Esophagus mucosa (tissue), 1 donor: ENCODE data around the gene ZEB1. TPM values are rescaled to one million over a fixed set of nuclear protein-coding genes. Genes with fewer than 3 reads are reported as not detected.
A peak's percentile ranks its signal among the peaks of the same experiment; 100 is the strongest.
"Not testable (repeated sequence)": the region's sequence is repeated elsewhere in the genome, so short reads cannot be mapped to it uniquely, and the experiment has no call there.

Experiments used
- ATAC-seq: fragments of 200-7000 bp; cut with Tn5 transposase; one replicate; pipeline ENCODE4 v1.9.1; 2020
- total RNA-seq: library from RNA; stranded (reverse); gene quantifications from one replicate; pipeline ENCODE4 v1.2.4, GENCODE V29; 2023
- donor health status: DM: yes; HTN: yes; CAD: no.

ZEB1 gene
- total RNA-seq, 1 donor from 2014 or later: 5.0 TPM

DNA sequence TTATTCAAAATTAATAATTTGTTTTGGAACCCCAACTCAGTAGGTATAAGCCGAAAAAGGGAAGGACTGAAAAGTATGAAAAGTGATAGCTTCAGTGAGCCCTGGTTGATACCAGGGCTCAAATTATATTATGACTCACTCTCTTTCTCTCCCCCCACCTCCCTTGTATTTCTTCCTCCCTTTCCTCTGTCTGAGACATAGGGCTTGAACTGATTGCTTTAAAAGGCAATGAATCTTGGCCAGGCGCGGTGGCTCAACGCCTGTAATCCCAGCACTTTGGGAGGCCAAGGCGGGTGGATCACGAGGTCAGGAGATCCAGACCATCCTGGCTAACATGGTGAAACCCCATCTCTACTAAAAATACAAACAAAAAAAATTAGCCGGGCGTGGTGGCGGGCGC lies 108.3 kb downstream of the ZEB1 start:
- ATAC-seq: not testable (repeated sequence)

DNA sequence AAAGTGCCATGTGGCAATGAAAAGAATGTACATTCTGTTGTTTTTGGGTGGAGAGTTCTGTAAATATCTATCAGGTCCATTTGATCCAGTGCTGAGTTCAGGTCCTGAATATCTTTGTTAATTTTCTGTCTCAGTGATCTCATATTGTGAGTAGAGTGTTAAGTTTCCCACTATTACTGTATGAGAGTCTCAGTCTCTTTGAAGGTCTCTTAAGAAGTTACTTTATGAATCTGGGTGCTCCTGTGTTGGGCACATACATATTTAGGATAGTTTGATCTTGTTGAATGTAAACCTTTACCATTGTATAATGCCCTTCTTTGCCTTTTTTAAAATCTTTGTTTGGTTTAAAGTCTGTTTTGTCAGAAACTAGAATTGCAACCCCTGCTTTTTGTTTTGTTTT lies 109.5 kb downstream of the ZEB1 start:
- ATAC-seq: not testable (repeated sequence)

DNA sequence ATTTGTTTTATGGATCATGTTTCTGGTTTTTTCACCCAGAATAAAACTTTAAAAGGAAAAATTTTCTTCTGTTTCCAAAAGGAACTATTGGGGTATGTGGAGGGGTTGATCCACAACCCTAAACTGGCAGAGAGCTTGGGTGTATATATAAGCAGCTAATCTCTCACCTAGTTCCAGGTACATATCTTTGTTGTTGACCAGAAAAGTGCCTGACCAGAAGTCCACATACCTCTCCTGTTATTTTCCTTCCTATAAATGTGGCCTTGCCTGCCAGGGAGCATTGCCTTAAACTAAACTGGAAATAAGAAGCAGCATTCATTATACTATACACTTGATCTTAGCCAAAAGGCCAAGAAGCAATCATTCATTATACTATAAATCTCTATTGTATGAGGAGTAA lies 112.0 kb downstream of the ZEB1 start:
- ATAC-seq: no peak

- no peak for ATAC-seq
Observed at GRCh38 chr10:31437959-31438358, 118.9 kb downstream of the ZEB1 start.

- no peak for ATAC-seq
Observed at GRCh38 chr10:31451766-31452165, 132.8 kb downstream of the ZEB1 start.

- no peak for ATAC-seq
Observed at GRCh38 chr10:31456468-31456867, 137.5 kb downstream of the ZEB1 start.

- no peak for ATAC-seq
Observed at GRCh38 chr10:31457858-31458257, 138.8 kb downstream of the ZEB1 start.

DNA sequence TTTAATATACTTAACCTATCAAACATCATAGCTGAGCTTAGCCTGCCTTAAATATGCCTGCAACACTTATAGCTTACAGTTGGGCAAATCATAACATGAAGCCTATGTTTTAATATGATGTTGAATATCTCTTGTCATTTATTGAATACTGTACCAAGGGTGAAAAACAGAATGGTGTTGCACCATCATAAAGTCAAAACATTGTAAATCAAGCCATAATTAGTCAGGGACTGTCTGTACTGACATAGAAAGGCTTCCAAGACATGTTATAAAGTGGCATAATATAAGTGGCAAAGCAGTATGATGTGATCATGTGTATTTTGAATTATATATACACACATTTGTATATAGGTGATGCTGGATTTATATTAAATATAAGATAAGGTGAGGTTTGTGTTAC lies 140.0 kb downstream of the ZEB1 start:
- ATAC-seq: no peak

GRCh38 chr10:31460242-31460641 lies 141.2 kb downstream of the ZEB1 start:
- ATAC-seq: no peak

- ATAC-seq: no peak
Observed at GRCh38 chr10:31464552-31464951, 145.5 kb downstream of the ZEB1 start.

DNA sequence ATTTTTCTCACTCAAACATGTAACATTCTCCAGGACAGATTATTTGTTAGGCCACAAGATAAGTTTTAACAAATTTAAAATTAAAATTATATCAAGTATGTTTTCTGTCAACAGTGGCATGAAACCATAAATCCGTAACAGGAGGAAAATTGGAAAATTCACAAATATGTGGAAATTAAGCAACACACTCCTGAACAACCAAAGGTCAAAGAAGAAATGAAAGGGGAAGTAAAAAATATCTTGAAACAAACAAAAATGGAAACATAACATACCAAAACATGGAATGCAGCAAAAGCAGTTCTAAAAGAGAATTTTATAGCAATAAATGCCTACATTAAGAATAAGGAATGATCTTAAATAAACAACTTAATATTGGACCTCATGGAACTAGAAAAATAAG lies 147.3 kb downstream of the ZEB1 start:
- no peak for ATAC-seq

- ATAC-seq: peak; percentile 81
Observed at GRCh38 chr10:31467791-31468535, 148.9 kb downstream of the ZEB1 start.

GRCh38 chr10:31468536-31468859 lies 149.5 kb downstream of the ZEB1 start:
- ATAC-seq: no peak

DNA sequence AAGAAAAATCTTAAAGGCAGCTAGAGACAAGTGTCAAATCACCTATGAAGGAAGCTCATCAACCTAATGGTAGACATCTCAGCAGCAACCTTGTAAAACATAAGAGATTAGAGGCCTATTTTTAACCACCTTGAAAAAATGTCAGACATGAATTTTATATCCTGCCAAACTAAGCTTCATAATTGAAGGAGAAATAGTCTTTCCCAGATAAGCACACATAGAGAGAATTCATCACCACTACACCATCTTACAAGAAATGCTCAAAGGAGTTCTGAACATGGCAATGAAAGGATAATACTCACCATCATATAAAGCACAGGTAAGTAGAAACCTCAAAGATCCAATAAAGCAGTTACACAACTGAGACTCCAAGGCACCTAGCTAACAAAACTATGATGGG lies 156.5 kb downstream of the ZEB1 start:
- ATAC-seq: no peak

DNA sequence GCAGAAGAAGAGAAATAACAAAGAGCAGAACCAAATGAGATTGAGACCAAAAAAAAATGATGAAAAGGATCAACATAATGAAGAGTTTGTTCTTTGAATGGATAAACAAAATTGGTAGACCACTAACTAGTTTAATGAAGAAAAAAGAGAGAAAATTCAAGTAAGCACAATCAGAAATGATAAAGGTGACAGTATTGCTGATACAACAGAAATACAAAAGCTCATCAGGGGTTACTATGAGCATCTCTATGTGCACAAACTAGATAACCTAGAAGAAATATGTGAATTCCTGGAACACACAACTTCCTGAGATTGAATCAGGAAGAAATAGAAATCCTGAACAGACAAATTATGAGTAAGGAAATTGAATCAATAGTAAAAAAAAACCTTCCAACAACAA lies 157.1 kb downstream of the ZEB1 start:
- no peak for ATAC-seq

DNA sequence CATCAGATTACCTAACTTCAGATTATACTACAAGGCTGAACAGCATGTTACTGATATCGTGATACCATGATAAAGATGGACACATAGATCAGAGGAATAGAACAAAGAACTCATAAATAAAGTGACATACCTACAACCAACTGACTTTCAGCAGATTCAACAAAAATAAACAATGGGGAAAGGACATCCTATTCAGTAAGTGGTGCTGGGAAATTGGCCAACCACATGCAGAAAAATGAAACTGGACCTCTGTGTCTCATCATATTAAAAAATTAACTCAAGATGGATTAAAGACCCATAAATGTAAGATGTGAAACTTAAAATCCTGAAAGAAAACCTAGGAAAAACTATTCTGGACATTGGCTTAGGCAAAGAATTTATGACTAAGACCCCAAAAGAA lies 158.6 kb downstream of the ZEB1 start:
- no peak for ATAC-seq

GRCh38 chr10:31479752-31480151 lies 160.7 kb downstream of the ZEB1 start:
- ATAC-seq: no peak

GRCh38 chr10:31483546-31483945 lies 164.5 kb downstream of the ZEB1 start:
- no peak for ATAC-seq

DNA sequence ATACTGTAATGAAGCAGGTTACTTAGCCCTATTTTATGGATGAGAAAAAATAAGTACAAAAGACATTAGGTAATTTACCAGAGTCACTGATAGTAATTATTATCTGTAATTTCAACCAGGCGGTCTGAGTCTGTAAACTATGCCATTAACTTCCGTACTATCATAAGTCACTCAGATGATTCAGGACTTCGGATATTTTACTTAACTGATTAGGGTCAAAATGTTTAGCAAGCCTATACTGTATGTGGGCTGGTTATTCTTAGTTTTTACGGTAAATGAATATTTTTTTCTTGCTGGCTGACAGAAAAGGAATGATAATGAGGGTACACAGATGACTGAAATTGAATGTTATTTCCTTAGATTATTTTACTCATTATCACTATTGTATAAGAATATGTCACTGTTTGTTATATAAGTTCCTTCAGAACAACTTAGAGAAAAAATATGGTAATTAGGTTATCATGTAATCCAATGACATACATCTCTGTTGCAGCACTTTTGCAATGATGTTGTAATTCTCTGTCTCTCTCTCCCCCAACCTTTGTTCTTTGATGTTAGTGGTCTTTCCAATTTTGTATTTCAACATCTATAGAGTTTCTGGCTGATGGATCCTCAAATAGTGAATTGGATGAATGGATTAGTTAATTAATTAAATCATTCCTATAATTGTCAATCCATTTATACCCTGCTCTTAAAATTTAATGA lies 165.6 kb downstream of the ZEB1 start:
- no peak for ATAC-seq

DNA sequence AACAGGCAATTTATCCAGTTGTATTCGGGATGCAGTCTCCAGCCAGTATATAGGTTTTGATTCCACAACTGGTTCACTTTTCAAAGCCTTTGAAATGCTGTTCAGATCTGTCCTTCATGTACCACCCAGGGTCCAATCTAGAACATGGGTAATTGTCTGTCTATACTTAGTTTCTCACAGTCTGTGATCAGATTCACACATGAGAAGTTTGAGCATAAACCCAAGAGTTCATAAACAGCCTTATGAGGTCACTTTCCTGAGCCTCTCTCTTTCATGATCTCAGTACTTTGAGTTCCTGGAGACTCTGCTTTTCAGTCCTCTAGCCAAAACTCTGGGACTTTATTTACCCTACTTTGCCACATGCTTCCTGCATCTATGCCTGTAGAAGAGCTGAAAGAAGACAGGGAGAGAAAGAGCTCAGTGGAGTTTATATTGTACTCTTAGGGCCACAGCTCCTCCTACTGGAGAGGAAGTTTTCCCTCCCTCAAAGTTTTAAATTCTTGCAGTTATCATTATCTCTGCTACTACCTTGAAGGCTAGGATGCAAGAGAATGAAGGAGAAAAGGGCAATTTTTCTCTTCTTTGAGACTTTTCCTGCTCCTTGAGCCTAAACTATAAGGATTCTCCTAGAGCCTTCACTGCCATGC lies 172.0 kb downstream of the ZEB1 start:
- peak; percentile 25 for ATAC-seq

DNA sequence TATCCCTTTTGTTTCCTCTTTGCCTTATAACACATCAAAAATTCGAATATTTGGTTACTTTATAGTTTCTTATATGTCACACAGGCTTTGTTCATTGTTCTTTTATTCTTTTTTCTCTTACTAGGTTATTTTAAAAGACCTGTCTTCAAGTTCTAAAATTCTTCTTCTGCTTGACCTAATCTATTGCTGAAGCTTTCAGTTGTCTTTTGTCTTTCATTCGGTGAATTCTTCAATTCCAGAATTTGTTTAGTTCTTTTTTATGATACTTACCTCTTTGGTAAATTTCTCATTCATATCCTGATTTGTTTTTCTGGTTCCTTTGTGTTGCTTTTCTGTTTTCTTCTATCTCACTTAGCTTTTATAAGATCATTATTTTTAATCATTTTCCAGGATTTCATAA lies 188.4 kb downstream of the ZEB1 start:
- no peak for ATAC-seq

- no peak for ATAC-seq
Observed at GRCh38 chr10:31508234-31508633, 189.2 kb downstream of the ZEB1 start.

- ATAC-seq: no peak
Observed at GRCh38 chr10:31508882-31509281, 189.9 kb downstream of the ZEB1 start.

DNA sequence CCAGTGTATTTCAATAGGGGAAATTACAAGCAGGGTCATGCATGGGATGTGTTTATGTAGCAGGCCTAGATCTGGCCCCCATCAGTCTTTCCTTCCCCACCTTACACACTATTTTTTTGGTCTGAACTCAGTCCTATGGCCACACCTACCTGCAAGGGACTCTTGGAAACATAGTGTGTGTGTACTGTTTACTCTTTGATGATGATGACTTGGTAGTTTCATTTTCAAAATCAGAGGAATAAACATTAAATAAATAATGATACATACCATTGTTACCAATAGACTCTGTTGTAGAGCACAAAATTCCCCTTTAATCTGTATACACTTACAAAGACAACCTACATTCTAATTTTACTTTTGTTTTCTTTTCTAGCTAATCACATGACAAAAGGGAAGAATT lies 191.0 kb downstream of the ZEB1 start:
- ATAC-seq: no peak
